Loucy (cell line): ENCODE data around the gene OR6J1.

ENCODE experiments used
- CTCF ChIP-seq: fragments of 200-600 bp; sonication (generic); conservative IDR thresholded peaks from 2 replicates; pipeline ENCODE4 v1.5.1; 2014; ENCODE audit warnings: mild to moderate bottlenecking, antibody characterized with exemption, low read length
- EZH2phosphoT487 ChIP-seq: fragments of 200-600 bp; IDR thresholded peaks from 2 replicates; pipeline ENCODE4 v1.6.1; 2018; ENCODE audit warnings: antibody characterized with exemption, mild to moderate bottlenecking, moderate library complexity, borderline replicate concordance

- no peak for TF ChIP-seq CTCF
- TF ChIP-seq EZH2phosphoT487: no peak
Observed at GRCh38 chr14:22597265-22597664, 46.9 kb downstream of the OR6J1 start.
